PC-9 (cell line): ENCODE data around the gene LTB.

ENCODE experiments used
- CTCF ChIP-seq: fragments of 200-600 bp; sonication (generic); conservative IDR thresholded peaks from 2 replicates; pipeline ENCODE4 v1.6.1; 2017; ENCODE audit warnings: mixed run types, antibody characterized with exemption, mild to moderate bottlenecking, moderate library complexity
- EZH2 ChIP-seq: fragments of 200-600 bp; sonication (generic); IDR thresholded peaks from 2 replicates; pipeline ENCODE4 v1.8.0; 2017; ENCODE audit warnings: antibody characterized with exemption, low read depth

- TF ChIP-seq CTCF (no peak), EZH2 (no peak)
These were observed 2.4 kb downstream of the LTB start for GRCh38 chr6:31579546-31580437.
